Smooth muscle cell of the umbilical artery (primary cell): ENCODE data around the gene OR10G4. TPM values are rescaled to one million over a fixed set of nuclear protein-coding genes. Genes with fewer than 3 reads are reported as not detected.

ENCODE experiments used
- total RNA-seq: library from RNA; depleted of rRNA; stranded (reverse); fragments of >200 nt; gene quantifications from 2 replicates; pipeline ENCODE4 v1.2.3, GENCODE V29; 2014

Gene OR10G4, protein sequence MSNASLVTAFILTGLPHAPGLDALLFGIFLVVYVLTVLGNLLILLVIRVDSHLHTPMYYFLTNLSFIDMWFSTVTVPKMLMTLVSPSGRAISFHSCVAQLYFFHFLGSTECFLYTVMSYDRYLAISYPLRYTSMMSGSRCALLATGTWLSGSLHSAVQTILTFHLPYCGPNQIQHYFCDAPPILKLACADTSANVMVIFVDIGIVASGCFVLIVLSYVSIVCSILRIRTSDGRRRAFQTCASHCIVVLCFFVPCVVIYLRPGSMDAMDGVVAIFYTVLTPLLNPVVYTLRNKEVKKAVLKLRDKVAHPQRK
- not detected in 2 replicates for total RNA-seq

DNA sequence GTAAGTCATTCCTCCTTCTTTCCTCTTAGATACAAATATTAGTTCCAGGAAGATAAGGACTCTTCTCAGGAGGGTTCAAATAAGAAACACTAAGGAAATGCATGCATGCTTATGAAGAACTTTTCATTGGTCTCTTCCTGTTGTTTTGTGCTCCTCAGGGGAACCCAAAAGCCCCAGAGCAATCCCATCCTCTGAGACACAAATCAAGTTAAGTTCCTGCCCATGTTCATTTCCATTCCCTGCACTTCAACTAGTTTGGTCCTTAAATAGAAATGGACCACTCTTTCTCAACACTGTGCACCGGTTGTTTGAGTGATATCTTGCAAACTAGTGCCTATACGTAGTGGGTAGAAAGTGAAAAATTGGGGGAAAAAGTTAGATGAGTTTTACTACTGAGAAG is at the start of gene OR10G4:
OR10G4 (plus strand) TSS at position 301 of the 400 bp plus-strand sequence. CDS start 2,578 bp downstream, outside the sequence.

DNA sequence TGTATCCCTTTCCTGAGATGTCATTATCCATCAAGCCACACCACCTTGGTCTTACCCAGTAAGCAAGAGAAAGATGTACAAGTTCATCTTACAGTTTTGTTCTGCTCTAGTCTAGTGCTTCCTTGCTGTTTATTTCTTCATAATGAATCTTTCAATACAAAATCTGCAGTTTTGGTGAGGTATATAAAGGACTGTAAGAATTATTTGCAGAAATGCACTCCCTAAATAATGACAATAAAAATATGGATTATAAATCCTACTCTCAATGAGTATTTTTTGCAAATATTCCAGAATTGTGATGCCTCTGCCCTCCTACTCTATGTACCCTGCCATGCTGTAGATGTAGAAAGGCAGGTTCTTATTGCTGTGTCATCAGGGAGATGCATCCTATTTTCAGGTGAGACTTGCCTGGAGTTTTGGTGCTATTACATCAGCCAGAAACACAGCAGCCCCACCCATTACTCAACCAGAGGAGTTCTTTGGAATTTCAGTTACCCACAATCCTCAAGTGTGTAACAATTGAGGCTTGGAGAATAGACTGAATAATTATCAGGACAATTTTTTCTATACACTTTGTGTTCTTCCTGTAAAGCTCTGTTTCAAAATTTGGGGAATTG is 35.0 kb upstream of the OR10G4 start, which contains the start of gene OR10S1:
OR10S1 (minus strand) TSS at position 51 of the 617 bp plus-strand sequence. CDS start 117 bp downstream, outside the sequence.

DNA sequence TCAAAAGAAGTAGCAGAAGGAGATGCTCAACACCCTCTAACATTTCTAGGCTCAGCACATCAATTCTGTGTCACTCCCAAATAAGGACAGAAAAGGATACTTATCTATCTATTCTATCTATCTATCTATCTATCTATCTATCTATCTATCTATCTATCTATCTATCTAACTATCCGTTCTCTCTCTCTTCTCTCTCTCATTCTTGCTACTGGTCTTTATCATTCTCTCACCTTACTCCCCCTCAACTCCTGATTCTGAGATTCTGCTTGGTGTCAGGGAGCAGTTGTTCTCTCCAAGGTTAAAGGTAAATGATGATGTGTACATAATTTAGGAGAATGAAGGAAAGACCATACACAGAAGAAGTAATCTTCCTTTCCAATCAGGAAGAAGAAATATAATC is 17.7 kb upstream of the OR10G4 start, which contains the start of gene OR10G6:
OR10G6 (minus strand) TSS at position 43 of the 400 bp plus-strand sequence; CDS start at position 43, 0 bp downstream.

DNA sequence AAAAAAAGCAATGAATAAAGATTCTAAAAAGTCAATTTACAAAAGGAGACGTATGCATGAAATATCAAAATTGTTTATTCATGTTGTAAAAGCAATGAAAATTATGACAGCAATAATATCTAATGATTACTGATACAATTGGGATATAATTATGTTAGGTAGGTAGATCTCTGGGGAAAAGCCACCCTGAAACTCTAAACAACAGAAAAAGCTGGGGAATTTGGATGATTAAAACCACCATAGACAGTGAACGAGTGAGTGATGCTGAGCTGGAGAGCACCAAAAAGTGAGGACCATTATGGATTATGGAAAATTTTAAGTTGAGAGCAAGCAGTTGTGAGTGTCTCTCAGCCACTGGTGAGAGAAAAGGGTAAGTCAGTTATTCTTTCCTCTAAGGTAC is 13.7 kb downstream of the OR10G4 start, which contains the start of gene OR10G8:
OR10G8 (plus strand) TSS at position 301 of the 400 bp plus-strand sequence. CDS start 2,825 bp downstream, outside the sequence.

DNA sequence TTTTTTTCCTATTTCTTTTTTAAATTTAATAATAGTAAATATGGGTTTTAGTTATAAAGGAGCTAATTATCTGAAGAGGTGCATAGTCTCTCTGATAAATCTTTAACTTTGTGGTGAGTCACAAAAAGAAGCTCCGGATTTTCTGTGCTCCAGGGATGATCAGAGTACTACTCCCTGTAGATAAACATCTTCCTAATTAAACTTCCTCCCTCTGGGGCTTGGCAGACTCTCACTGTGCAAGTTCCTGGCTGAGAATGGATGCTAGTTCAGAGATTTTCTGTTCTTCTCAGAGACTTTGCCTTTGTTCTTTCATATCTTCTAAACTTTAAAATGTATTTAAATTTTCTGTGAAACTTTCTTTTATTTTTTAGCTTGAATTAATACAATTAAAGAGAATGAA is 28.5 kb downstream of the OR10G4 start, which contains the start of gene OR10G7:
OR10G7 (minus strand) TSS at position 72 of the 400 bp plus-strand sequence. CDS start 2,324 bp downstream, outside the sequence.

Other genes starting within 250 kb of the OR10G4 start
- gene OR6M1, start 206.6 kb upstream of the OR10G4 start, total RNA-seq = not detected in 2 replicates
- not detected in 2 replicates for gene TMEM225, start 127.3 kb upstream of the OR10G4 start, total RNA-seq
- not detected in 2 replicates for gene OR8D4, start 110.8 kb upstream of the OR10G4 start, total RNA-seq
- gene OR4D5, start 73.4 kb upstream of the OR10G4 start, total RNA-seq = not detected in 2 replicates
- not detected in 2 replicates for gene OR6T1, start 69.2 kb upstream of the OR10G4 start, total RNA-seq
- gene OR10S1, start 35.2 kb upstream of the OR10G4 start, total RNA-seq = not detected in 2 replicates
- gene OR10G6, start 17.8 kb upstream of the OR10G4 start, total RNA-seq = not detected in 2 replicates
- gene OR10G9, start 10.0 kb downstream of the OR10G4 start, total RNA-seq = not detected in 2 replicates
- gene OR10G8, start 13.8 kb downstream of the OR10G4 start, total RNA-seq = not detected in 2 replicates
- not detected in 2 replicates for gene OR10G7, start 28.3 kb downstream of the OR10G4 start, total RNA-seq
- gene VWA5A, start 102.5 kb downstream of the OR10G4 start, total RNA-seq = 2.9 and 3.0 TPM in 2 replicates
- not detected in 2 replicates for gene OR10D3, start 170.3 kb downstream of the OR10G4 start, total RNA-seq
- not detected in 2 replicates for gene OR8G1, start 228.1 kb downstream of the OR10G4 start, total RNA-seq
- not detected in 2 replicates for gene OR8G5, start 243.4 kb downstream of the OR10G4 start, total RNA-seq